HL-60 (cell line): ENCODE results near the gene CEP20.

Experiments
- CTCF ChIP-seq: IDR thresholded peaks from one replicate; pipeline ENCODE4 v1.5.1; 2011; ENCODE audit warnings: low read length, control low read depth, inconsistent platforms; ENCODE audit not compliant: insufficient read depth
- GABPA ChIP-seq: IDR thresholded peaks from 2 replicates; pipeline ENCODE4 v1.6.1; 2012; ENCODE audit warnings: low read depth
- REST ChIP-seq: IDR thresholded peaks from 2 replicates; pipeline ENCODE4 v1.6.1; 2012; ENCODE audit warnings: low read depth; ENCODE audit not compliant: insufficient replicate concordance
- SPI1 ChIP-seq: IDR thresholded peaks from 2 replicates; pipeline ENCODE4 v1.6.1; 2012; ENCODE audit warnings: low read depth, mild to moderate bottlenecking, borderline replicate concordance

- TF ChIP-seq CTCF (no peak), GABPA (no peak), REST (no peak), SPI1 (no peak)
Measured at GRCh38 chr16:15864939-15865338, 23.5 kb downstream of the CEP20 start.
